ENCODE results near the gene MEGF8. TPM values are rescaled to one million over a fixed set of nuclear protein-coding genes. Genes with fewer than 3 reads are reported as not detected.

MEGF8 gene
- polyA plus RNA-seq, 1 donor: 23.9 TPM

GRCh38 chr19:42322305-42322704 is 3.1 kb upstream of the MEGF8 start:
- no peak overlapping the region for H3K27ac ChIP-seq (ENCODE audit: low read length)
- peaks cover 5% of the 10 kb centered on the region for H3K9me3 ChIP-seq (ENCODE audit: control insufficient read depth, low read depth, low read length)
- WGBS (ENCODE audit: insufficient coverage, low lambda C conversion rate): 100% methylated on average over 2 of the region's 9 CpGs
- H3K36me3 ChIP-seq (ENCODE audit: control insufficient read depth, insufficient read depth, low read length): no peaks in the 10 kb centered on the region
- H3K4me3 ChIP-seq (ENCODE audit: low read length): no peak overlapping the region
- H3K27me3 ChIP-seq (ENCODE audit: control insufficient read depth, insufficient read depth, low read length): peaks cover 36% of the 10 kb centered on the region
- DNase-seq: no peak
- peaks cover 16% of the 10 kb centered on the region for H3K4me1 ChIP-seq (ENCODE audit: control insufficient read depth, insufficient read depth, low read length)

- WGBS (ENCODE audit: insufficient coverage, low lambda C conversion rate): no CpG with 5 or more reads among the region's 29 CpGs
- Histone ChIP-seq H3K27ac (ENCODE audit: low read length) (no peak overlapping the region), H3K4me1 (ENCODE audit: control insufficient read depth, insufficient read depth, low read length) (peaks cover 22% of the 10 kb centered on the region), H3K4me3 (ENCODE audit: low read length) (no peak overlapping the region), H3K27me3 (ENCODE audit: control insufficient read depth, insufficient read depth, low read length) (peaks cover 36% of the 10 kb centered on the region), H3K9me3 (ENCODE audit: control insufficient read depth, low read depth, low read length) (peaks cover 5% of the 10 kb centered on the region), H3K36me3 (ENCODE audit: control insufficient read depth, insufficient read depth, low read length) (no peaks in the 10 kb centered on the region)
- peak in 1 of 2 donors; percentile 58 for DNase-seq
Measured at GRCh38 chr19:42323473-42323851, 2.0 kb upstream of the MEGF8 start.

- Histone ChIP-seq H3K27me3 (ENCODE audit: control insufficient read depth, insufficient read depth, low read length) (peaks cover 36% of the 10 kb centered on the region), H3K4me1 (ENCODE audit: control insufficient read depth, insufficient read depth, low read length) (peaks cover 28% of the 10 kb centered on the region), H3K36me3 (ENCODE audit: control insufficient read depth, insufficient read depth, low read length) (no peaks in the 10 kb centered on the region), H3K9me3 (ENCODE audit: control insufficient read depth, low read depth, low read length) (peaks cover 5% of the 10 kb centered on the region), H3K27ac (ENCODE audit: low read length) (no peak overlapping the region), H3K4me3 (ENCODE audit: low read length) (no peak overlapping the region)
- WGBS (ENCODE audit: insufficient coverage, low lambda C conversion rate): no CpG with 5 or more reads among the region's 92 CpGs
- DNase-seq: no peak
Measured at GRCh38 chr19:42323852-42324654, 1.4 kb upstream of the MEGF8 start.

GRCh38 chr19:42324655-42325307 is 654 bp upstream of the MEGF8 start:
- Histone ChIP-seq H3K4me3 (ENCODE audit: low read length) (no peak overlapping the region), H3K36me3 (ENCODE audit: control insufficient read depth, insufficient read depth, low read length) (no peaks in the 10 kb centered on the region), H3K9me3 (ENCODE audit: control insufficient read depth, low read depth, low read length) (peaks cover 5% of the 10 kb centered on the region), H3K4me1 (ENCODE audit: control insufficient read depth, insufficient read depth, low read length) (peaks cover 29% of the 10 kb centered on the region), H3K27me3 (ENCODE audit: control insufficient read depth, insufficient read depth, low read length) (peaks cover 36% of the 10 kb centered on the region), H3K27ac (ENCODE audit: low read length) (no peak overlapping the region)
- DNase-seq: no peak
- no CpG with 5 or more reads among the region's 38 CpGs for WGBS (ENCODE audit: insufficient coverage, low lambda C conversion rate)

- H3K4me1 ChIP-seq (ENCODE audit: control insufficient read depth, insufficient read depth, low read length): peaks cover 29% of the 10 kb centered on the region
- H3K27ac ChIP-seq (ENCODE audit: low read length): peak overlapping the region; percentile 66
- peak overlapping the region; percentile 80 for H3K4me3 ChIP-seq (ENCODE audit: low read length)
- no peak for DNase-seq
- no CpG with 5 or more reads among the region's 37 CpGs for WGBS (ENCODE audit: insufficient coverage, low lambda C conversion rate)
- H3K27me3 ChIP-seq (ENCODE audit: control insufficient read depth, insufficient read depth, low read length): peaks cover 33% of the 10 kb centered on the region
- H3K36me3 ChIP-seq (ENCODE audit: control insufficient read depth, insufficient read depth, low read length): no peaks in the 10 kb centered on the region
- H3K9me3 ChIP-seq (ENCODE audit: control insufficient read depth, low read depth, low read length): peaks cover 5% of the 10 kb centered on the region
Measured at GRCh38 chr19:42325896-42326771, 699 bp downstream of the MEGF8 start.

GRCh38 chr19:42326969-42327368 is 1.5 kb downstream of the MEGF8 start:
- no peak for DNase-seq
- Histone ChIP-seq H3K9me3 (ENCODE audit: control insufficient read depth, low read depth, low read length) (peaks cover 5% of the 10 kb centered on the region), H3K36me3 (ENCODE audit: control insufficient read depth, insufficient read depth, low read length) (no peaks in the 10 kb centered on the region), H3K4me1 (ENCODE audit: control insufficient read depth, insufficient read depth, low read length) (peaks cover 29% of the 10 kb centered on the region), H3K27ac (ENCODE audit: low read length) (no peak overlapping the region), H3K4me3 (ENCODE audit: low read length) (no peak overlapping the region), H3K27me3 (ENCODE audit: control insufficient read depth, insufficient read depth, low read length) (peaks cover 28% of the 10 kb centered on the region)

GRCh38 chr19:42327381-42327780 is 1.9 kb downstream of the MEGF8 start:
- no peak overlapping the region for H3K4me3 ChIP-seq (ENCODE audit: low read length)
- DNase-seq: no peak
- peaks cover 24% of the 10 kb centered on the region for H3K27me3 ChIP-seq (ENCODE audit: control insufficient read depth, insufficient read depth, low read length)
- peaks cover 29% of the 10 kb centered on the region for H3K4me1 ChIP-seq (ENCODE audit: control insufficient read depth, insufficient read depth, low read length)
- peaks cover 5% of the 10 kb centered on the region for H3K9me3 ChIP-seq (ENCODE audit: control insufficient read depth, low read depth, low read length)
- no peaks in the 10 kb centered on the region for H3K36me3 ChIP-seq (ENCODE audit: control insufficient read depth, insufficient read depth, low read length)
- WGBS (ENCODE audit: insufficient coverage, low lambda C conversion rate): 100% methylated on average over 1 of the region's 5 CpGs
- no peak overlapping the region for H3K27ac ChIP-seq (ENCODE audit: low read length)

- H3K9me3 ChIP-seq (ENCODE audit: control insufficient read depth, low read depth, low read length): peaks cover 5% of the 10 kb centered on the region
- WGBS (ENCODE audit: insufficient coverage, low lambda C conversion rate): no CpG with 5 or more reads among the region's 1 CpG
- no peak overlapping the region for H3K4me3 ChIP-seq (ENCODE audit: low read length)
- peaks cover 29% of the 10 kb centered on the region for H3K4me1 ChIP-seq (ENCODE audit: control insufficient read depth, insufficient read depth, low read length)
- peak in 1 of 2 donors; percentile 61 for DNase-seq
- peak overlapping the region; percentile 6 for H3K27ac ChIP-seq (ENCODE audit: low read length)
- H3K36me3 ChIP-seq (ENCODE audit: control insufficient read depth, insufficient read depth, low read length): no peaks in the 10 kb centered on the region
- H3K27me3 ChIP-seq (ENCODE audit: control insufficient read depth, insufficient read depth, low read length): peaks cover 18% of the 10 kb centered on the region
Measured at GRCh38 chr19:42328106-42328505, 2.7 kb downstream of the MEGF8 start.

- peaks cover 5% of the 10 kb centered on the region for H3K9me3 ChIP-seq (ENCODE audit: control insufficient read depth, low read depth, low read length)
- DNase-seq: no peak
- WGBS (ENCODE audit: insufficient coverage, low lambda C conversion rate): no CpG with 5 or more reads among the region's 2 CpGs
- no peak overlapping the region for H3K27ac ChIP-seq (ENCODE audit: low read length)
- H3K27me3 ChIP-seq (ENCODE audit: control insufficient read depth, insufficient read depth, low read length): peaks cover 11% of the 10 kb centered on the region
- peaks cover 29% of the 10 kb centered on the region for H3K4me1 ChIP-seq (ENCODE audit: control insufficient read depth, insufficient read depth, low read length)
- H3K4me3 ChIP-seq (ENCODE audit: low read length): no peak overlapping the region
- peaks cover 4% of the 10 kb centered on the region for H3K36me3 ChIP-seq (ENCODE audit: control insufficient read depth, insufficient read depth, low read length)
Measured at GRCh38 chr19:42328854-42329253, 3.4 kb downstream of the MEGF8 start.

GRCh38 chr19:42330241-42330711 is 4.8 kb downstream of the MEGF8 start:
- Histone ChIP-seq H3K27me3 (ENCODE audit: control insufficient read depth, insufficient read depth, low read length) (no peaks in the 10 kb centered on the region), H3K27ac (ENCODE audit: low read length) (no peak overlapping the region), H3K4me3 (ENCODE audit: low read length) (no peak overlapping the region), H3K9me3 (ENCODE audit: control insufficient read depth, low read depth, low read length) (no peaks in the 10 kb centered on the region), H3K4me1 (ENCODE audit: control insufficient read depth, insufficient read depth, low read length) (peaks cover 24% of the 10 kb centered on the region), H3K36me3 (ENCODE audit: control insufficient read depth, insufficient read depth, low read length) (peaks cover 9% of the 10 kb centered on the region)
- no CpG with 5 or more reads among the region's 2 CpGs for WGBS (ENCODE audit: insufficient coverage, low lambda C conversion rate)
- DNase-seq: no peak
